HEK293T (cell line): Measurements from ENCODE around the gene RGS9BP.

Experiments used
- ARNT ChIP-seq: fragments of 450-650 bp; IDR thresholded peaks from 2 replicates; pipeline ENCODE4 v1.6.1; 2017; ENCODE audit warnings: mild to moderate bottlenecking
- BHLHE40 ChIP-seq: fragments of 450-650 bp; IDR thresholded peaks from 2 replicates; pipeline ENCODE4 v1.6.1; 2016; ENCODE audit warnings: mild to moderate bottlenecking, moderate library complexity, borderline replicate concordance
- ELF4 ChIP-seq: fragments of 450-650 bp; IDR thresholded peaks from 2 replicates; pipeline ENCODE4 v1.6.1; 2017; ENCODE audit warnings: antibody characterized with exemption
- FOXM1 ChIP-seq: fragments of 450-650 bp; IDR thresholded peaks from 2 replicates; pipeline ENCODE4 v1.6.1; 2017; ENCODE audit warnings: mild to moderate bottlenecking, borderline replicate concordance
- SP1 ChIP-seq: fragments of 450-650 bp; IDR thresholded peaks from 2 replicates; pipeline ENCODE4 v1.6.1; 2017
- TF ChIP-seq, protein P1 (sequence below): fragments of 450-650 bp; IDR thresholded peaks from 2 replicates; pipeline ENCODE4 v1.6.1; 2016

DNA sequence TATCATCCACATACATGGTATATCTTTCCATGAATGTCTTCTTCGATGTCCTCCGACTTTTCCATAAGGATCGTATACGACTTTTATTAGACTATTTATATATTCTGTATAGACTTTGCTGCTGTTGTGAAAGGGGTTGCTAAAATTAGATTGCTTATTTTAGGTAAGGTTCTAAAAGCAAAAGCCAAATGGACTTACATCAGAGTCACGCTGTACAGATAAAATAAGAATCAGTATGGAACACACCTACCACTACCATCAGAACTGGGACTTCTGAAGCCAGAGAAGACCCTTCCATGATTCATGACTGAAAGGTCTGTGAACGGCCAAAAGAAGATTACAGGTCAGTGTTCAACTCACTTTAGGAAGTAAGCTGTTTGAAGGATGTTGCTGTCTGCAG lies 9.6 kb upstream of the RGS9BP start:
- no peak for TF ChIP-seq BHLHE40
- TF ChIP-seq SP1: no peak
- TF ChIP-seq ARNT: no peak
- TF ChIP-seq ELF4: no peak
- TF ChIP-seq FOXM1: no peak
- TF ChIP-seq, protein P1, sequence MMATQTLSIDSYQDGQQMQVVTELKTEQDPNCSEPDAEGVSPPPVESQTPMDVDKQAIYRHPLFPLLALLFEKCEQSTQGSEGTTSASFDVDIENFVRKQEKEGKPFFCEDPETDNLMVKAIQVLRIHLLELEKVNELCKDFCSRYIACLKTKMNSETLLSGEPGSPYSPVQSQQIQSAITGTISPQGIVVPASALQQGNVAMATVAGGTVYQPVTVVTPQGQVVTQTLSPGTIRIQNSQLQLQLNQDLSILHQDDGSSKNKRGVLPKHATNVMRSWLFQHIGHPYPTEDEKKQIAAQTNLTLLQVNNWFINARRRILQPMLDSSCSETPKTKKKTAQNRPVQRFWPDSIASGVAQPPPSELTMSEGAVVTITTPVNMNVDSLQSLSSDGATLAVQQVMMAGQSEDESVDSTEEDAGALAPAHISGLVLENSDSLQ: no peak
